GM18951 (cell line): ENCODE results near the gene RHBDL3.
"Not testable (repeated sequence)": the region's sequence is repeated elsewhere in the genome, so short reads cannot be mapped to it uniquely, and the experiment has no call there.

Experiments
- POLR2A ChIP-seq: IDR thresholded peaks from 4 replicates; pipeline ENCODE4 v1.6.1; 2011; ENCODE audit warnings: mild to moderate bottlenecking; ENCODE audit not compliant: insufficient read length, insufficient read depth; ENCODE audit errors: extremely low read depth
- in situ Hi-C: fragments of 300-500 bp; cut with MboI; formaldehyde crosslinking; loops from one replicate; pipeline ENCODE4 v1.12.0; 2022; ENCODE audit warnings: low sequenced_read_pairs, mixed read lengths, inconsistent platforms; ENCODE audit not compliant: unreplicated experiment

Gene RHBDL3

DNA sequence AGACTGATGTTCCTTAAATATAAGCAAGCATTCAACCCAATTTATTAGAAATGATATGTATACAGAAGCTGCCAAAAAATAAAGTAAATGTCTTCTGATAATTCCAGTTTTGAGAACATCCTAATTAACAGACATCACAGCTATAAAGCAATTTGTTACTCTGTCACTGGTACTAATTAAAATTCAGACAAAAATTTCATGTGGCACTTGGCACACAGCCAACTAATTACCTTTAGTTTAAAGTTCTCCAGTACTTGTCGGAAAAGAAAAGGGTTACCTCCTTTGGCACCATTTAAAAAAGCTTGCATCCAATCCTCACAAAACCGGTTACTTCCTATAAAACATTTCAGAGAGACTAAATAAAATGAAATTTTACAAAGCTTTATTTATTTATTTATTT is 67.6 kb downstream of the RHBDL3 start:
- in situ Hi-C loops = no loop called here
- TF ChIP-seq POLR2A = no peak

GRCh38 chr17:32335046-32335445 is 69.4 kb downstream of the RHBDL3 start:
- in situ Hi-C loops = no loop called here
- TF ChIP-seq POLR2A = no peak

DNA sequence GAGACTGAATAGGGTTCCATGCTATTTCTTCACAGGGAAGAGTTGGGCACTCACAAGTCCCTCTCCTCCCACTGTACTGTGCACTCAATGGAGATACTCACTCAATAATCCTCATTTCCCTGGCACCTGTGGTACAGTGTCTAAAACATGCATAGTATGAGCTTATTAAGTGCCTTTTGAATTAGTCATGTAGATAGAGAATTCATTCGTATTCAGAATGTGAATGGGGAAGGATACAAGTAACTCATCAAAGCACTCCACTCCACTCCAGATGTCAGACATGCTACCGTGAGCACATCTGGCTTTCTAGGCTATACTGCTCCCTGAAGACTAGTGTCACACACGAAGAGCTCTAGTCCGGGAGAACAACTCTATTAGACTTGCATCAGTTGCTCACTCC is 70.1 kb downstream of the RHBDL3 start:
- in situ Hi-C loops = no loop called here
- TF ChIP-seq POLR2A = no peak

GRCh38 chr17:32341141-32341856 is 75.7 kb downstream of the RHBDL3 start:
- TF ChIP-seq POLR2A = no peak
- in situ Hi-C loops = no loop called here

DNA sequence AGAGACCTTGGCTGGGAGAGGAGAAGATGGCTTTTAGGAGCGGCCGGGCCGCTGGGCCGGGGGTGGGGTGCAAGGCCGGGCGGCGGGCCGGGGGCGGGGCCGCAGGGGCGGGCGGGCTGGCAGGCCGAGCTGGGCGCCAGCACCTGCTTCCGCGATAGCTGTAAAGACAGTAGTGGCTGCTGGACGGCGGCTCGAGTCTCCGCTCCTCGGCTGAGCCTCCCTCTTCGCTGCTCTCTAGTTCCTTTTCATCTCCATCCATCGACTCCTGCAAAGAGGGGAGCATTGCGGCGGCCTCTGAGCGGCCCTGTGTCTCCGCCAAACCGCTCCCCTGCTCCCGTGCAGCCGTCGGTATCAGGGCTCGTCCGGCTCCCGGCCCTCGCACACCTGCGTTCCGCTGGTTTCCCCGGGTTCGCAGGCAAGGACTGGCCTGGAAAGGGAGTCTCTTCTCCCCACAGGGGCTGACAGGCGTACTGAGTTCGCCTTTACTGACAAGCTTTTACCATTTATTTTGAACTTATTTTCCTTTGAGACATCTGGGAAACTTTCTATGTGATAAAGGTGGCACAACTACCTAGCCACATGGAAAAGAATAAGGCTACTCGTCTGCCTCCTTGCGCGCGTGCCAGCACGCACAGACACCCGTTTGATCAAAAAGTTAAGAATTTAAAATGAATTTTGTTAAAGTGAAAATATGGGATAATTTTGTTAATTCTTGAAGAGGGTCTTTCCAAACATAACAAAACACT is 76.4 kb downstream of the RHBDL3 start, which contains the start of gene C17orf75:
Gene C17orf75 (minus strand): TSS at position 317 of the 746 bp plus-strand sequence. CDS start 34 bp downstream, at position 283.
- in situ Hi-C loops = no loop called here
- peak; percentile 81 for TF ChIP-seq POLR2A

DNA sequence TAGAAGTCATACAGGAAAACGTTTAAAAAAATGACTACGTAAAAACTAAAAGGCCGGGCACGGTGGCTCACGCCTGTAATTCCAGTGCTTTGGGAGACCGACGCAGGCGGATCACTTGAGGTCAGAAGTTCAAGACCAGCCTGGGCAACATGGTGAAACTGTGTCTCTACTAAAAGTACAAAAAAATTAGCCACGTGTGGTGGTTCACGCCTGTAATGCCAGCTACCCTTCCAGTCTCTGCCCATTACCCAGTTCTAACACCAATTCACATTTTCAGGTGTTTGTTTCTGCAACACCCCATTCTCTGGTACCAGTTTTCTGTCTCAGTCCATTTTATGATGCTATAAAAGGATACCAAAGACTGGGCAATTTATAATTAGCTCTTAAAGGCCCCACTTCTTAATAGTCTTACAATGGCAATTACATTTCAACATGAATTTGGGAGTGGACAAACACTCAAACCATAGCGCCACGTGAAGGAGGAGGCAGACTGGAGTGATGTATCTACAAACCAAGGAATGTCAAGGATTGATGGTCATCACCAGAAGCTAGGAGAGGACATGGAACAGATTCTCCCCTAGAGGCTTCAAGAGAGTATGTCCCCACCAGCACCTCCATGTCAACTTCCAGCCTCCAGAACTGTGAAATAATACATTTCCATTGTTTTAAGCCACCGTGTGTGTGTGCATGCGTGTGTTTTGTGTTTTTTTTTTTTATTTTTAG is 77.1 kb downstream of the RHBDL3 start:
- TF ChIP-seq POLR2A = no peak
- in situ Hi-C loops = no loop called here

DNA sequence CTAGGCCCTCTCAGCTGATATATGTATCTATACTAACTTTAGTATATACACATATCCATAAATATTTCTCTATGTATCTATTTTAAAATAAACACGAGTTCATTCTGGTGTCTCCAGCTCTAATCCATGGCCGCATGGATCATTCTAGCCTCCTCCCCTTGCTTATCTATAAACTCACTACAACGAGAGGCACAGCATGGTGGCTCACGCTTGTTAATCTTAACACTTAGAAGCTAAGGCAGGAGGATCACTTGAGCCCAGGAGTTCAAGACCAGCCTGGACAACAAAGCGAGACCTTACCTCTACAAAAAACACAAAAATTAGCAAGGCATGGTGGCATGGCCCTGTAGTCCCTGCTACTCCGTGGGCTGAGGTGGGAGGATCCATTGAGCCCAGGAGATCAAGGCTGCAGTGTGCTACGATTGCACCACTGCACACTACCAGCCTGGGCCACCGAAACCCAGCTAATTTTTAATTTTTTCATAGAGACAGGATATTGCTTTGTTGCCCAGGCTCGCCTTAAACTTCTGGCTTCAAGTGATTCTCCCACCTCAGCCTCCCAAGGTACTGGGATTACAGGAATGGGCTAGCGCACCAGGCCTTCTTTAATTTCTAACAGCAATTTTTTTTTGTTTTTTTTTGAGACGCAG is 80.4 kb downstream of the RHBDL3 start:
- in situ Hi-C loops = no loop called here

GRCh38 chr17:32348483-32348800 is 82.8 kb downstream of the RHBDL3 start:
- in situ Hi-C loops = no loop called here
- no peak for TF ChIP-seq POLR2A

More for the DNA sequence above, 80.4 kb downstream of the RHBDL3 start:
- TF ChIP-seq POLR2A = no peak

DNA sequence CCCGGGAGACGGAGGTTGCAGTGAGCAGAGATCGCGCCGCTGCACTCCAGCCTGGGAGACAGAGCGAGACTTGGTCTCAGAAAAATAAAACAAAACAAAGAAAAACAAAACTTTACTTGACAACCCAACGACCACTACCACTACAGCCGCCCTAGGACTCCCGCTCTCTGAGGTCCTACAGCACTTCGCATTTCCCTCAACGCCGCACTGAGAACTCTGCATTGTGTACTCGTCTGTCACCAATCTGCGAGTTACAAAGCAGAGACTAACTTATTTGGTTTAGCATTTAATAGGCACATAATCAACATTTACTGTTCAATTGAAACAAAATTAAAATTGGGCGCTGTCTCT is 83.8 kb downstream of the RHBDL3 start:
- TF ChIP-seq POLR2A = no peak
- in situ Hi-C loops = no loop called here

- TF ChIP-seq POLR2A = peak; percentile 83
- in situ Hi-C loops = no loop called here
Measured at GRCh38 chr17:32349854-32350665, 84.4 kb downstream of the RHBDL3 start, which contains the start of gene ZNF207. Gene ZNF207 (plus strand): TSS chr17:32350157. CDS start chr17:32350286, 129 bp downstream.

GRCh38 chr17:32350666-32351418 is 85.2 kb downstream of the RHBDL3 start:
- no peak for TF ChIP-seq POLR2A
- in situ Hi-C loops = no loop called here

DNA sequence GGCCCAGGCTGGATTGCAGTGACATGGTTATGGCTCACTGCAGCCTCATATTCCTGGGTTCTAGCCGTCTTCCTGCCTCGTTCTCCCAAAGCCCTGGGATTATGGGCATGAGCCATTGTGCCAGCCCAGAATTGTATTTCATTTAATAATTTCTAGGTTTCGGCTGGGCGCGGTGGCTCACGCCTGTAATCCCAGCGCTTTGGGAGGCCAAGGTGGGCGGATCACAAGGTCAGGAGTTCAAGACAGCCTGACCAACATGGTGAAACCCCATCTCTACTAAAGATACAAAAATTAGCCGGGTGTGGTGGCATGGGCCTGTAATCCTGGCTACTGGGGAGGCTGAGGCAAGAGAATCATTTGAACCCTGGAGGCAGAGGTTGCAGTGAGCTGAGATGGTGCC is 87.1 kb downstream of the RHBDL3 start:
- in situ Hi-C loops = not testable (repeated sequence)
